HG02840 (cell line): ENCODE results near the gene CAPZA2.

Experiments used
- ATAC-seq: cut with Tn5 transposase; IDR thresholded peaks from one replicate; pipeline ENCODE4 v1.9.1; 2021; ENCODE audit warnings: mild to moderate bottlenecking, moderate library complexity, moderate number of reproducible peaks; ENCODE audit not compliant: unreplicated experiment, low FRiP score

The CAPZA2 gene

DNA sequence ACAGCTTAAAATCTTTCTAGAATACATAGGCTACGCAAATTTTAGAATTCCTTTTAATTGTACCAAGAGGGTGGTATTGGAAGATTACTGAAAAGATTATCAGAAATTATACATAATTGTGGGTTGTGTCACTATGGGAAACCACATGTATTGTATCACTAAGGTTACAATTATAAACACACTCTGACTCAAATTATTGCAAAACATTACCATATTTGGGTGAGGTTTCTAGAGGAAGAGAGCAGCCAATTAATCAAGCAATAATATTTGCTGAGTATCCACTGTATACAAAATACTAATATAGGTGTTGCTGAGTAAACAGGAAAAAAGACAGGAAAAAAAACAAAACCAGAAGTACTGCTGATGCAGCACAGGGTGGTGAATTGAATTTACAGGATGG lies 3.1 kb upstream of the CAPZA2 start:
- ATAC-seq, result no peak

GRCh38 chr7:116861717-116862116 lies 670 bp upstream of the CAPZA2 start:
- ATAC-seq, result no peak

GRCh38 chr7:116862951-116863670 lies 724 bp downstream of the CAPZA2 start:
- ATAC-seq, result no peak

DNA sequence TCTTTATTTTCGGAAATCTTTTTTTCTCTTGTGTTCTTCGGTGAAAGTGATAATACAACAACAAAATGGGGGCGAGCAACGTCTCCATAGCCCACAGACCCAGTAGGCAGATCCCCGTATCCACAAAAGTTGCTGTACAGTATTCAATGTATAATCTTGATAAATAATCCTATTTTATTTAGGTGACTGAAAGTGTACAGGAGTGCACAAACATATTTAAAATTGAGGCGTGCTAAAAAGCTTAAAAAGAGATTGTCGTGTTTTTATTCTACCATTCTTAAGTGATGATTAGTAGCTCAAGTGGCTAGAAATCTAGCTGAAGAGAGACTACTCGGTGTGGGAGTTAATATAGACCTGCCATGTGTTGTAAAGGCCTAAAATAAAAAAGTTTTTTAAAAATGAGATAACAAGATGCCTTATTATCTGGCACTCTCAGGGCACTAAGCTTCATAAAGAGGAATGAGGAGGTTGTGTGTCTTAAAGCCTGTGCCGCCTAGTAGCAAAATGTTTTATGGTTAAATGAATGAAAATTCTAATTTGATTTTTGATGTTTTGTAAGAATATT lies 1.6 kb downstream of the CAPZA2 start:
- ATAC-seq, result no peak

DNA sequence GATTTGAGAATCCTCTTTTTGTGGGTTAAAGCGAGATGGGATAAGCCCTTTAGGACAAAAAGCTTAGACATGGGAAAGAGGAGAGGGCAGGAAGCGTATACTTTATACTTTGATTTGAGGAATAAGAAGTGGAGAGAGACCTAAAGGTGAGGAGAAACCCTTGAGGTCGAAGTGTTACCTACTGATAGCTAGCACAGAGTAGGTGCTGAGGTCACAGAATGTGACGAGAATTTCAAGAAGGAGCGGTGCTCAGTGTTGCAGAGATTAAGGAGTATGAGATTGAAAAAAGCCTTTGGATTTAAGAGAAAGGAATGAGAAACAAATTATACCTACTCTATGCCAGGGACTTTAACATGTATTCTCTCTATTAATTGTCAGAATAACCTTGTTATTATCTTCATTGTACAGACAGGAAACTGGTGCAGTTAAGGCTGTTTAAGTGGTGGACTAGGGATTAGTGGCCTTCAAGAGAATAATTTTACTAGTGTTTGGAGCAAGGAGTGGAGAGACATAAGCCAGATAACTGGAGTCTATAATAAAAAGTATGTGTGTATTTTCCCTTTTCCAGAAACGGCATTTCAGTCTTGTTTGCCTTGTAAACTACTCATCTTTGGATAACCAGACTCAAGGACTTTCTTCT lies 8.8 kb downstream of the CAPZA2 start:
- no peak for ATAC-seq

- ATAC-seq, result no peak
These were observed 9.6 kb downstream of the CAPZA2 start for GRCh38 chr7:116872026-116872425.

DNA sequence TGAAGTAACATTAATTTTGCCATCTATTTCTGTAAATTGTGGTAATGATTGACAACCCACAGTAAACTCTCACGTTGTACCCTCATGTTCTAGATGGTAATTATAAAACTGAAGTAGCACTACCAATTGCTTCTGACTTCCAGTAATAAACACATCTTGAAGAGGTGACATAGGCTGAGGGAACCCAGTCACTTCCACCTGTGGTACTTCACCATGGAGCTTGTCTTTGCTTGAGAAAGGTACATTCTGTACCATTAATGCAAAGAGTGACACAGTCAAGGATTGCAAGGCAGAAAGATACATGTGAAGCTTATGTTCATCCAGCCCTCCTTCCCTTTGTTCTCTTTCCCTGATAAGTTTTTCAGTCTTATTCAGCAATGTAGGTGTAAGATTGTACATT lies 11.2 kb downstream of the CAPZA2 start:
- no peak for ATAC-seq

GRCh38 chr7:116876664-116877442 lies 14.5 kb downstream of the CAPZA2 start:
- ATAC-seq, result no peak

GRCh38 chr7:116877443-116878217 lies 15.2 kb downstream of the CAPZA2 start:
- ATAC-seq, result no peak

GRCh38 chr7:116884691-116885090 lies 22.3 kb downstream of the CAPZA2 start:
- ATAC-seq, result no peak

GRCh38 chr7:116885724-116886123 lies 23.3 kb downstream of the CAPZA2 start:
- ATAC-seq, result no peak

DNA sequence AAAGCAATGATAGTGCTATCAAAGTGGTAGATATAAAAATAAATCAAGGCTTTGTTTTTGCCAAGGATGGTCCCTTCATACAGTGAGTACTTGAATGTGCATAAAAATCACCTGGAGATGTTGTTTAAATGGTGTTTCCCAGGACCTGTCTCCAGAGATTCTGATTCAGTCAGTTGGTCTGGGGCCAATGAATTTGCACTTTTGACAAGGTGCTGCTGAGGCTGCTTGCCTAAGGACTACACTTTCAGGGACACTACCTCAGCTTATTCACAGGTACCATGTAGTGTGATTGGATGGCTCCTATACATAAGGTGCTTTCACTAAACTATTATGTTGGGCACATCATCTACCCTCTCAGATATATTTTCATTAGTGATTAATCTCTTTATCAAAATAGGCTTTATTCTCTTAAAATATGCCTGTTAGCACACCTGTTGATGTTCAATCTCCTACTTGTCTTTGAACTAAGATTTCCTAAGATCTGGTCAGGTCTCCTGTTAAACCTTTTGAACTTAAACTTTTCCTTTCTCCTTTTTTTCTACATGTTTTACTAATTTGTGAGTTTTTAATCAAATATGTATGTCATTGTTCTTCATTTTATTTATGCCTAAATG lies 24.3 kb downstream of the CAPZA2 start:
- no peak for ATAC-seq

DNA sequence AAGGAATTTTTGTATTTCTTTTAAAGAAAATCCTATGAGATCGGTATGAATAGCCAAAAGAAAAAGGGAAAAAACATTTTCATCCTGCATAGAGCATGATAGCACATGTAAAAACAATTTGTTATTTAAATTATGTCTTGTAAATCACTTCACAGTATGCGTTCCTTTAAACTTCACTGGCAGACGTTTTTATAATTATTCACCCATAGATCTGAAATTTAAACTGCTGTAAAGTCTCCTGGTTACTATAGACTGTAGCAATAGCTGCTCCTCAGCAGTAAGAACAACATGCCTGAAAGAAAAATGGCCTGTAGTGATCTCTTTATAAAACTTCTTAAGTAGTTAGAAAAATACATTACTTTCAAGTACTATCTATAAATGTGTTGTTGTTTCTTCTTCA lies 26.5 kb downstream of the CAPZA2 start:
- no peak for ATAC-seq

DNA sequence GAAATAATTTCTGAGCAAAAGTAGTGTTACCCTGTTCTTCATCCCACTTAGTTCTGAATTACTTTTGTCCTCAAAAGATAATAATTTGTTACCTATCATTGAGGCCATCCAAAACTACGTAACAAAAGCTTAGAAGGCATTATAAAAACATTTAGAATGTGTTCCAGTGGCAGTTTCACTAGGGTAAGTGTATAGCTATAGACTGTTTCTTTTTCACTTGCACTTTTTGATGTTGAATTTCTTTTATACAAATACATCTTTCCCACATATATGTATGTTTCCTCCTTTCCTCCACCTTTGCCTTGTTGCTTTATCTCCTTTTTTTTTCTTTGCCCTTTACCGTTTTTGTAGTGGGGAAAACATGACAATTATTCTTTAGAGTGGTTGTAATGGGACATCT lies 33.5 kb downstream of the CAPZA2 start:
- ATAC-seq, result no peak

- ATAC-seq, result no peak
These were observed 35.3 kb downstream of the CAPZA2 start for GRCh38 chr7:116897661-116898060.

- no peak for ATAC-seq
These were observed 36.9 kb downstream of the CAPZA2 start for GRCh38 chr7:116899308-116899707.

GRCh38 chr7:116901143-116901542 lies 38.8 kb downstream of the CAPZA2 start:
- no peak for ATAC-seq

GRCh38 chr7:116902867-116903266 lies 40.5 kb downstream of the CAPZA2 start:
- no peak for ATAC-seq

DNA sequence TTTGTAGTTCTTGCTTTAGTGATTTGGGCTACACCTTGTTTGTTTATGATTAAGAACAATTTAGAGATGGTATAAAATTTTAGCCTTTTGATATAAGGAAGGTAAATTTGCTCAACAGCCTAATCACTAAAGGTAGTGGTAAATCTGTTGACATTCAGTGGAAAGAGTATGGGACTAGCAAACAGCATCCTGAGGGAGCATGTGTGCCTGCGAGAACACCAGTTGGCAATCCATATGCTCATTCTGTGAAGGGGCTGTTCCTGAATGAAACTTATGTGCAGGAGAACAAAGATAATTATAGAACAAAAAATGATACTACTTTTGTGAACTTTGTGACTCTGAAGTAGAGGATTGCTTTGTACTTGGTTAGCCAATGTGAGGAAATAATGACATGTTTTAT lies 44.0 kb downstream of the CAPZA2 start:
- ATAC-seq, result no peak

DNA sequence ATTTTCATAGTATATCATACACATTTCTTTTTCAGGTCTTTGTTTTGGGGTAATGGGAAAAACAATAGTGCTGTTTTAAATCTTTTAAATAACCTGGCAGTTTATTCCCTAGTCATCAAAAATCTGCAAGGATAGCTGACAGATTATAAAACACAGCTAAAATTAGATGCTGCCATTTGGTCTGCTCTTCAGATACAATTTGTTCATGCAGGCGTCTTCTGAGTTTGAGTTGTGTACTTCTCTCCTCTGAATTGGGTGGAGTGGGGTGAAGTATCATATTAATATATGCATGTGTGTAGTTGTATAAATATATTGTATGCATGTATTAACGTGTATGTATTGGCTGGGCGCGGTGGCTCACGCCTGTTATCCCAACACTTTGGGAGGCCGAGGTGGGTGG lies 48.0 kb downstream of the CAPZA2 start:
- ATAC-seq, result no peak
